SK-N-SH (cell line): ENCODE results near the gene RILPL1.

Experiments
- CTCF ChIP-seq: fragments of 200-600 bp; sonication (generic); IDR thresholded peaks from 2 replicates; pipeline ENCODE4 v1.6.1; 2017; ENCODE audit warnings: antibody characterized with exemption, mild to moderate bottlenecking, moderate library complexity
- GABPA ChIP-seq: IDR thresholded peaks from 2 replicates; pipeline ENCODE4 v1.4.0; 2012; ENCODE audit warnings: low read depth, mild to moderate bottlenecking
- RCOR1 ChIP-seq: fragments of 150-350 bp; IDR thresholded peaks from 2 replicates; pipeline ENCODE4 v1.6.1; 2017; ENCODE audit warnings: antibody characterized with exemption, low read length
- RFX5 ChIP-seq: IDR thresholded peaks from 2 replicates; pipeline ENCODE4 v1.6.1; 2012; ENCODE audit warnings: mild to moderate bottlenecking, improper control_type of control experiment, low read length
- SIN3A ChIP-seq: IDR thresholded peaks from 2 replicates; pipeline ENCODE4 v1.6.1; 2012; ENCODE audit warnings: low read depth, mild to moderate bottlenecking, low read length, moderate library complexity, borderline replicate concordance

- TF ChIP-seq RFX5 (no peak), CTCF (no peak), RCOR1 (no peak), SIN3A (no peak), GABPA (no peak)
Observed at GRCh38 chr12:123523518-123523917, 10.0 kb downstream of the RILPL1 start.
